PC-3 (cell line): ENCODE results near the gene SGTB.

Experiments used
- EZH2 ChIP-seq: fragments of 300-600 bp; sonication (generic); IDR thresholded peaks from one replicate; pipeline ENCODE4 v1.6.1; 2017; ENCODE audit warnings: antibody characterized with exemption, mild to moderate bottlenecking, low read length; ENCODE audit not compliant: unreplicated experiment
- EZH2phosphoT487 ChIP-seq: fragments of 300-600 bp; sonication (generic); IDR thresholded peaks from 2 replicates; pipeline ENCODE4 v1.6.1; 2018; ENCODE audit warnings: mild to moderate bottlenecking, antibody characterized with exemption, low read length, borderline replicate concordance
- TF ChIP-seq, protein P1 (sequence below): fragments of 300-600 bp; sonication (generic); conservative IDR thresholded peaks from 2 replicates; pipeline ENCODE4 v1.5.1; 2017; ENCODE audit warnings: antibody characterized with exemption, low read depth, mild to moderate bottlenecking, low read length

DNA sequence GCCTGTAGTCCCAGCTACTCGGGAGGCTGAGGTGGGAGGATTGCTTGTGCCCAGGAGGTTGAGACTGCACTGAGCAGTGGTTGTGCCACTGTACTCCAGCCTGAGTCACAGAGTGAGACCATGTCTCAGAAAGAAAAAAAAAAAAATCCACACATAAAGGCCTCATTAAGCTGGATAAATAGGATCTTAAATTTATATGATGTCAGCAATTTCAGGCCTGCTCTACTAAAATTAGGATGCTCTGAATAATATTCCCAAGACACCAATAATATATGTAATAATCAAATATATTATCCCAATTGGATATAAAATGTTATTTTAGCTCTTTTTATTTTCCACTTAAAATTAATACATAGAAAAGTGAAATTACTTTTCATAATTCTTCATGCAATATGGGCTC lies 43.7 kb upstream of the SGTB start:
- TF ChIP-seq, protein P1, sequence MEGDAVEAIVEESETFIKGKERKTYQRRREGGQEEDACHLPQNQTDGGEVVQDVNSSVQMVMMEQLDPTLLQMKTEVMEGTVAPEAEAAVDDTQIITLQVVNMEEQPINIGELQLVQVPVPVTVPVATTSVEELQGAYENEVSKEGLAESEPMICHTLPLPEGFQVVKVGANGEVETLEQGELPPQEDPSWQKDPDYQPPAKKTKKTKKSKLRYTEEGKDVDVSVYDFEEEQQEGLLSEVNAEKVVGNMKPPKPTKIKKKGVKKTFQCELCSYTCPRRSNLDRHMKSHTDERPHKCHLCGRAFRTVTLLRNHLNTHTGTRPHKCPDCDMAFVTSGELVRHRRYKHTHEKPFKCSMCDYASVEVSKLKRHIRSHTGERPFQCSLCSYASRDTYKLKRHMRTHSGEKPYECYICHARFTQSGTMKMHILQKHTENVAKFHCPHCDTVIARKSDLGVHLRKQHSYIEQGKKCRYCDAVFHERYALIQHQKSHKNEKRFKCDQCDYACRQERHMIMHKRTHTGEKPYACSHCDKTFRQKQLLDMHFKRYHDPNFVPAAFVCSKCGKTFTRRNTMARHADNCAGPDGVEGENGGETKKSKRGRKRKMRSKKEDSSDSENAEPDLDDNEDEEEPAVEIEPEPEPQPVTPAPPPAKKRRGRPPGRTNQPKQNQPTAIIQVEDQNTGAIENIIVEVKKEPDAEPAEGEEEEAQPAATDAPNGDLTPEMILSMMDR = no peak
- TF ChIP-seq EZH2 (no peak), EZH2phosphoT487 (no peak)
